GM12872 (cell line): Measurements from ENCODE around the gene AQP1.

Experiments
- TF ChIP-seq, protein P1 (sequence below): IDR thresholded peaks from 3 replicates; pipeline ENCODE4 v1.5.1; 2011; ENCODE audit warnings: low read depth, mild to moderate bottlenecking, low read length, moderate library complexity; ENCODE audit not compliant: insufficient read depth

The AQP1 gene

DNA sequence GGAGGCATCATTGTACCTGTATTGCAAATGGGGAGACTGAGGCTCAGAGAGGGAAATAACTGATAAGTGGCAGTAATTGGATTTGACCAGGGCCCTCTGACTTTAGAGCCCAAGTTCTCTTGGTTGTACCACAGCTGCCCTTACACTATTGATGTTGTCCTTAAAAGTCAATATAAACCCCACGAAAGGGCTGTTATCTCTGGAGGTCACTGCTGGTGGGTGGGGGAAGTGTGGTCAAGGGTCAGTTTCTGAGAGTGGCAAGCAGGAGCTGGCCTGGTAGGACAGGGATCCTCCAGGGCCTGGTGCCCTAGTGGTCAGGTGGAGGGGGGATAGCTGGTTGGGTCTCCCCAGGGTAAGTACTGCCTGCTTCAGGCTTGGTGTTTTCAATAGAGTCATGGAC lies 44.2 kb upstream of the AQP1 start:
- TF ChIP-seq, protein P1, sequence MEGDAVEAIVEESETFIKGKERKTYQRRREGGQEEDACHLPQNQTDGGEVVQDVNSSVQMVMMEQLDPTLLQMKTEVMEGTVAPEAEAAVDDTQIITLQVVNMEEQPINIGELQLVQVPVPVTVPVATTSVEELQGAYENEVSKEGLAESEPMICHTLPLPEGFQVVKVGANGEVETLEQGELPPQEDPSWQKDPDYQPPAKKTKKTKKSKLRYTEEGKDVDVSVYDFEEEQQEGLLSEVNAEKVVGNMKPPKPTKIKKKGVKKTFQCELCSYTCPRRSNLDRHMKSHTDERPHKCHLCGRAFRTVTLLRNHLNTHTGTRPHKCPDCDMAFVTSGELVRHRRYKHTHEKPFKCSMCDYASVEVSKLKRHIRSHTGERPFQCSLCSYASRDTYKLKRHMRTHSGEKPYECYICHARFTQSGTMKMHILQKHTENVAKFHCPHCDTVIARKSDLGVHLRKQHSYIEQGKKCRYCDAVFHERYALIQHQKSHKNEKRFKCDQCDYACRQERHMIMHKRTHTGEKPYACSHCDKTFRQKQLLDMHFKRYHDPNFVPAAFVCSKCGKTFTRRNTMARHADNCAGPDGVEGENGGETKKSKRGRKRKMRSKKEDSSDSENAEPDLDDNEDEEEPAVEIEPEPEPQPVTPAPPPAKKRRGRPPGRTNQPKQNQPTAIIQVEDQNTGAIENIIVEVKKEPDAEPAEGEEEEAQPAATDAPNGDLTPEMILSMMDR = no peak

- TF ChIP-seq, protein P1 = no peak
Measured at GRCh38 chr7:30869794-30870611, 41.6 kb upstream of the AQP1 start.

DNA sequence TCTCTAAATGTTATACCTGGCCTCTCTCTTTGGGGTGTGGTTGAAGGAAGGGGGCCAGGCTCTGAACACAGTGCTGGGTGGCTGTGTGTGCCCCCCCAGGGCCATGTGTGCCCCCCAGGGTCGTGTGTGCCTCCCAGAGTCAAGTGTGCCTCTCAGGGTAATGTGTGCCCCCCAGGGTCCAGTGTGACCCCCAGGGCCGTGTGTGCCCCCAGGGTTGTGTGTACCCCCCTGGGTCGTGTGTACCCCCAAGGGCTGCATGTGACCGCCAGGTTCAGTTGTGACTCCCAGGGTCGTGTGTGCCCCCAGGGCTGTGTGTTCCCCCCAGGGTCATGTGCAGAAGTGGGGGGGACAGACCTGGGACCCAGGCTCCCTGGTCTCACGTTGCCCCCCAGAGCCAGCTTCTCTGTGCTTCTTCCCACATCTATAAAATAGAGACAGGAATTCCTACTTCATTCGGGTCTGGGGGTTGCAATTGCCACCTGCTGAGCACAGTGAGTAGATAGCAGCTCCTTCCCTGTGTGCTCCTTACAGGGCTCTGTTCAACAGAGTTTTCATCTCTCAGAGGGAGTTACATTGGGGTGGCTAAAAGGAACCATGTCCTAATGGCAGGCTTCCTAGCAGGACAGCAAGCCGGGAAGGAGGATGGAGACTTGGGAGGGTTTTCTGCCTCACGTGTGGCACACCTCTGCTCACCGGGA lies 40.7 kb upstream of the AQP1 start:
- TF ChIP-seq, protein P1 = no peak

DNA sequence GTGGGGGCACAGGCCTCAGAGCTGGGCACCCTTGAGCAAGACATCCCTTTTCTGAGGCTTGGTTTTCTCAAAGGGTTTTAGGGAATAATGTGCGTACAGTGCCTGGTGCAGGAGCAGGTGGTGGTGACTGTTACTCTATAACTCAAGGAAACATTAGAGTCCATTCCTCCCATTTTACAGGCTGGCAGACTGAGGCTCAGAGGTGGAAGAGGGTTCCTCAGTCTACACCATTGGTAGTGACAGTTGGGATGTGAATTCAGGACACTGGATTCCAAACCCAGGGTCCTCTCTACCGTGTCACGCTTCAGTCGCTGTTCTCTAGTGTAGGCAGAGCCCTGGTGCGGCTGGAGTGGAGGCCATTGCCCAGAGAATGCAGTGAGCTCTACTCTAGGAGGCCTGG lies 40.0 kb upstream of the AQP1 start:
- TF ChIP-seq, protein P1 = no peak

DNA sequence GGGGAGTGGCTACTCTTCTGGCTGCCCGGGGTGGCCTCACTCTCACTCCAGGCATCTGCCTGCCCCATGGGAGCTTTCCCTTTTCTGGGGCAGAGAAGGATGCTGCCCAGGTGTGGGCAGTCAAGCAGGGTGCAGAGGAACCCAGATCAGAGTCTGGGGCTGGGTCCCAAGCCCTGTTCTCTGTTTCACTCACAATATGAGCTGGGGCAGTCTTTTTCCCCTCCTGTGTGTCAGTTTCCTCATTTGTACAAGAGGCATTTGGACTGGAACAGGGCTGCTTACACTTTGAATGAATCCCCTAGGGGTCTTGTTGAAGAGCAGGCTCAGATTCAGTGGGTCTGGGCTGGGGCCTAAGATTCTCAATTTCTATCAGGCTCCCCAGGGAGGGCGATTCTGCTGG lies 38.4 kb upstream of the AQP1 start:
- TF ChIP-seq, protein P1 = no peak

- TF ChIP-seq, protein P1 = no peak
Measured at GRCh38 chr7:30873656-30874055, 38.0 kb upstream of the AQP1 start.

DNA sequence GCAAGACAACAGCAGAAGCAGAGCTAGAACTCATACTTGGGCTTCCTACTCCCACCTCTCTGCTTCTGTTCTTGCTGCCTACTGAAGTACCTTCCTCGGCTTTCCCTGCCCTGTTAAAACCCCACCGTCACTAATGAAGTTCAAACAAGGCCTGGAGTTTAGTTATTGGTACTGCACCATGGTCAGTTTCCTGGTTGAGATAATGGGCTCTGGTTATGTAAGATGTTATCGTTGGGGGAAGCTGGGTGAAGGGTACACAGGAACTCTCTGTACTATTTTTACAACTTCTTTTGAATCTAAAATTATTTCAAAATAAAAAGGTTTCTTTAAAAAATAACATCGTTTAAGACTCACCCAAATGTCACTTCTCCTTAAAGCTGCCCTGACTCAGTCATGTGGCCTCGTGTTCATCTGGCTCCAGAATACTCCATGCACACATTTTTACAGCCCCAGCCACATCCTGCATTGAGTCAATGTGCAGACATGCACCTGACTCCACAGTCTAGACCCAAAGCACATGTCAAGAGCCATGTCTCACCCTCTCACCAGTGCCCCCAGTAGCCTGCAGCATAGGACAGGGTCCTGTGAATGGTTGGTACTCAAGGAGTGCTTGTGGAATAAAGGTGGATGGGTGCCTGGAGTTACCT lies 36.9 kb upstream of the AQP1 start:
- TF ChIP-seq, protein P1 = no peak
